Right atrium auricular region (tissue), 2 donors: ENCODE measurements around the gene TRIO. TPM values are rescaled to one million over a fixed set of nuclear protein-coding genes. Genes with fewer than 3 reads are reported as not detected.

Source experiments
- DNase-seq: peaks from one replicate; pipeline ENCODE4 v3.0.0-alpha.2; 2019; ENCODE audit warnings: low spot score
- H3K27ac ChIP-seq, 2 donors: fragments of 200-600 bp; sonication (generic); 1 replicate in 1 of 2; 2 replicates in 1 of 2; pipeline ENCODE4 v1.5.1; 2016 to 2019
- H3K27me3 ChIP-seq, 2 donors: fragments of 200-600 bp; sonication (generic); one replicate each; pipeline versions ENCODE4 v1.5.1 to v1.6.0; 2017 to 2019
- H3K36me3 ChIP-seq: fragments of 200-600 bp; sonication (generic); one replicate; pipeline ENCODE4 v1.5.1; 2016
- H3K4me1 ChIP-seq, 2 donors: fragments of 200-600 bp; sonication (generic); one replicate each; pipeline versions ENCODE4 v1.5.1 to v1.6.0; 2017 to 2019
- H3K4me3 ChIP-seq, 2 donors: fragments of 200-600 bp; sonication (generic); 1 replicate in 1 of 2; 2 replicates in 1 of 2; pipeline ENCODE4 v1.5.1; 2017 to 2019; ENCODE audit warnings: mild to moderate bottlenecking in 1 of 2, moderate library complexity in 1 of 2
- H3K9me3 ChIP-seq, 2 donors: fragments of 200-600 bp; sonication (generic); one replicate each; pipeline ENCODE4 v1.5.1; 2019
- CTCF ChIP-seq, 2 donors: fragments of 200-600 bp; sonication (generic); IDR thresholded peaks; one replicate each; pipeline ENCODE4 v1.5.1; 2019; ENCODE audit warnings: antibody characterized with exemption in 2 of 2
- total RNA-seq, 2 donors: library from RNA; depleted of rRNA; stranded (reverse); fragments of >200 nt; gene quantifications; one replicate each; pipeline ENCODE4 v1.1.0, GENCODE V29; 2016

Gene TRIO
- total RNA-seq, 2 donors from 2014 or later = 51.6 to 67.0 TPM

- no peak for DNase-seq
- H3K27me3 ChIP-seq = no peaks in the 10 kb centered on the region
- no peak overlapping the region for H3K4me3 ChIP-seq
- peaks cover 31% of the 10 kb centered on the region for H3K36me3 ChIP-seq
- no peak overlapping the region for H3K27ac ChIP-seq
- no peaks in the 10 kb centered on the region for H3K9me3 ChIP-seq
- TF ChIP-seq CTCF (IDR thresholded peaks at IDR 0.05) = no peak
- H3K4me1 ChIP-seq = peaks cover 0 to 11% of the 10 kb centered on the region in 2 donors
These were observed 253.6 kb downstream of the TRIO start for GRCh38 chr5:14396737-14397136.

GRCh38 chr5:14397717-14398116 is 254.6 kb downstream of the TRIO start:
- peak overlapping the region; percentile 12 to 33 for H3K27ac ChIP-seq
- DNase-seq = no peak
- peaks cover 24% of the 10 kb centered on the region for H3K36me3 ChIP-seq
- no peak overlapping the region for H3K4me3 ChIP-seq
- H3K27me3 ChIP-seq = no peaks in the 10 kb centered on the region
- TF ChIP-seq CTCF (IDR thresholded peaks at IDR 0.05) = no peak
- H3K4me1 ChIP-seq = peaks cover 0 to 11% of the 10 kb centered on the region in 2 donors
- no peaks in the 10 kb centered on the region for H3K9me3 ChIP-seq

- no peak overlapping the region for H3K4me3 ChIP-seq
- DNase-seq = no peak
- peak overlapping the region in 1 of 2 donors; percentile 12 for H3K27ac ChIP-seq
- TF ChIP-seq CTCF (IDR thresholded peaks at IDR 0.05) = peak; percentile 47 to 77
- peaks cover 24% of the 10 kb centered on the region for H3K36me3 ChIP-seq
- no peaks in the 10 kb centered on the region for H3K9me3 ChIP-seq
- no peaks in the 10 kb centered on the region for H3K27me3 ChIP-seq
- peaks cover 0 to 11% of the 10 kb centered on the region in 2 donors for H3K4me1 ChIP-seq
These were observed 256.0 kb downstream of the TRIO start for GRCh38 chr5:14399054-14399692.

GRCh38 chr5:14400085-14400484 is 256.9 kb downstream of the TRIO start:
- no peaks in the 10 kb centered on the region for H3K9me3 ChIP-seq
- TF ChIP-seq CTCF (IDR thresholded peaks at IDR 0.05) = no peak
- no peaks in the 10 kb centered on the region for H3K27me3 ChIP-seq
- no peak for DNase-seq
- peaks cover 0 to 11% of the 10 kb centered on the region in 2 donors for H3K4me1 ChIP-seq
- H3K27ac ChIP-seq = no peak overlapping the region
- peaks cover 28% of the 10 kb centered on the region for H3K36me3 ChIP-seq
- H3K4me3 ChIP-seq = no peak overlapping the region

GRCh38 chr5:14400611-14401010 is 257.5 kb downstream of the TRIO start:
- Histone ChIP-seq H3K9me3 (no peaks in the 10 kb centered on the region), H3K4me3 (no peak overlapping the region), H3K27me3 (no peaks in the 10 kb centered on the region), H3K4me1 (peaks cover 0 to 11% of the 10 kb centered on the region in 2 donors), H3K36me3 (peaks cover 30% of the 10 kb centered on the region), H3K27ac (no peak overlapping the region)
- no peak for TF ChIP-seq CTCF (IDR thresholded peaks at IDR 0.05)
- DNase-seq = no peak

- Histone ChIP-seq H3K27ac (no peak overlapping the region), H3K4me3 (no peak overlapping the region), H3K4me1 (peaks cover 0 to 11% of the 10 kb centered on the region in 2 donors), H3K36me3 (peaks cover 39% of the 10 kb centered on the region), H3K9me3 (no peaks in the 10 kb centered on the region), H3K27me3 (no peaks in the 10 kb centered on the region)
- no peak for DNase-seq
- no peak for TF ChIP-seq CTCF (IDR thresholded peaks at IDR 0.05)
These were observed 258.5 kb downstream of the TRIO start for GRCh38 chr5:14401639-14402038.
